SU-DHL-6 (cell line): ENCODE data around the gene PLCL1.

Source experiments
- H2AFZ ChIP-seq: fragments of 200-600 bp; sonication (generic); 2 replicates; pipeline ENCODE4 v1.6.1; 2014; ENCODE audit warnings: low read depth, mild to moderate bottlenecking, moderate library complexity, mixed read lengths, antibody characterized with exemption, low read length; ENCODE audit not compliant: severe bottlenecking
- H3F3A ChIP-seq: fragments of 200-600 bp; shearing (Covaris generic); 2 replicates; pipeline ENCODE4 v1.6.0; 2016; ENCODE audit warnings: antibody characterized with exemption, mild to moderate bottlenecking; ENCODE audit not compliant: insufficient read depth
- H3K27ac ChIP-seq: fragments of 200-600 bp; sonication (generic); 2 replicates; pipeline ENCODE4 v1.5.1; 2016; ENCODE audit warnings: low read depth, mild to moderate bottlenecking, low read length, moderate library complexity, mixed read lengths
- H3K27me3 ChIP-seq: fragments of 200-600 bp; sonication (generic), shearing (Covaris generic); 2 replicates; pipeline ENCODE4 v1.6.0; 2014; ENCODE audit warnings: mild to moderate bottlenecking, low read length
- H3K36me3 ChIP-seq: fragments of 200-600 bp; sonication (generic); 2 replicates; pipeline ENCODE4 v1.6.1; 2014; ENCODE audit warnings: mild to moderate bottlenecking, low read length, mixed read lengths
- H3K4me2 ChIP-seq: fragments of 300-600, 200-600 bp; shearing (Covaris generic), sonication (generic); 2 replicates; pipeline ENCODE4 v1.6.0; 2014; ENCODE audit warnings: low read length, low read depth, mild to moderate bottlenecking; ENCODE audit not compliant: poor library complexity, severe bottlenecking
- H3K4me3 ChIP-seq: fragments of 200-600 bp; sonication (generic); 2 replicates; pipeline ENCODE4 v1.5.1; 2014; ENCODE audit warnings: antibody characterized with exemption, low read length, mild to moderate bottlenecking, mixed read lengths; ENCODE audit not compliant: insufficient read depth, poor library complexity, severe bottlenecking
- H3K79me2 ChIP-seq: fragments of 200-600 bp; sonication (generic); 2 replicates; pipeline ENCODE4 v1.6.1; 2014; ENCODE audit warnings: mild to moderate bottlenecking, low read length, moderate library complexity; ENCODE audit not compliant: insufficient read depth
- H3K9ac ChIP-seq: fragments of 200-600 bp; sonication (generic); 2 replicates; pipeline ENCODE4 v1.7.0; 2014; ENCODE audit warnings: mild to moderate bottlenecking, low read length
- H3K9me2 ChIP-seq: fragments of 200-600 bp; sonication (generic); replicated peaks from 2 replicates; pipeline ENCODE4 v1.6.1; 2014; ENCODE audit warnings: low read length; ENCODE audit not compliant: insufficient read depth
- H3K9me3 ChIP-seq: fragments of 200-600 bp; sonication (generic); 2 replicates; pipeline ENCODE4 v1.6.1; 2014; ENCODE audit warnings: low read length, mixed read lengths; ENCODE audit not compliant: insufficient read depth
- H4K20me1 ChIP-seq: fragments of 200-600 bp; sonication (generic); 2 replicates; pipeline ENCODE4 v1.6.1; 2014; ENCODE audit warnings: low read depth, mild to moderate bottlenecking, antibody characterized with exemption, low read length, moderate library complexity, mixed read lengths
- EZH2phosphoT487 ChIP-seq: fragments of 200-600 bp; sonication (generic), shearing (Covaris generic); conservative IDR thresholded peaks from 2 replicates; pipeline ENCODE4 v1.6.1; 2018; ENCODE audit warnings: mild to moderate bottlenecking, antibody characterized with exemption, low read length, moderate library complexity, mixed read lengths
- TF ChIP-seq, protein P1 (sequence below): fragments of 200-600 bp; sonication (generic); IDR thresholded peaks from one replicate; pipeline ENCODE4 v1.5.1; 2017; ENCODE audit warnings: antibody characterized with exemption, mild to moderate bottlenecking, low read length, moderate library complexity; ENCODE audit not compliant: insufficient read depth, poor library complexity, severe bottlenecking

PLCL1 gene

DNA sequence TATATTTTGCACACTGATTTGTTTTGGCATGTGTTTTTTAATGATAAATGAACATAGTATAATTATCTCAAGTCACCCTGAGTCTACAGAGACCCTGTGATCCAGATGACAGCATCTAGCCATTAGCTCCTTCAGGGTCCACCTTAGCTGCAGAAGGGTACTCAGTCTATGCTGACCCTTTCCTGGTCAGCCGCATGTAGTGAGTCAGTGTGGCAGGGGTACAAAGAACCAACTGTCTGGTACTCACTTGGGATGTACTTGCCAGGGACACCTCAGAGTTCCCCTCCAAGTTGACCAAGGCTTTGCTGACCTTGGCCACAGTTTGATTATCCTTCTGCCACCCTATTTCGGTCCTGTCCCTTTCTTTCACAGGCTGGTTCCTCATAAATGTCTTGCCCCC lies 369.5 kb downstream of the PLCL1 start:
- Histone ChIP-seq H3K36me3 (no peaks in the 10 kb centered on the region), H3K9me2 (no peaks in the 10 kb centered on the region), H3K79me2 (no peaks in the 10 kb centered on the region), H3K27ac (no peak overlapping the region), H3K9ac (no peak overlapping the region), H3K4me2 (no peak overlapping the region), H4K20me1 (no peaks in the 10 kb centered on the region), H3K4me3 (no peak overlapping the region), H3K9me3 (no peaks in the 10 kb centered on the region), H3K27me3 (no peaks in the 10 kb centered on the region), H2AFZ (no peak overlapping the region), H3F3A (no peaks in the 10 kb centered on the region)
- TF ChIP-seq, protein P1, sequence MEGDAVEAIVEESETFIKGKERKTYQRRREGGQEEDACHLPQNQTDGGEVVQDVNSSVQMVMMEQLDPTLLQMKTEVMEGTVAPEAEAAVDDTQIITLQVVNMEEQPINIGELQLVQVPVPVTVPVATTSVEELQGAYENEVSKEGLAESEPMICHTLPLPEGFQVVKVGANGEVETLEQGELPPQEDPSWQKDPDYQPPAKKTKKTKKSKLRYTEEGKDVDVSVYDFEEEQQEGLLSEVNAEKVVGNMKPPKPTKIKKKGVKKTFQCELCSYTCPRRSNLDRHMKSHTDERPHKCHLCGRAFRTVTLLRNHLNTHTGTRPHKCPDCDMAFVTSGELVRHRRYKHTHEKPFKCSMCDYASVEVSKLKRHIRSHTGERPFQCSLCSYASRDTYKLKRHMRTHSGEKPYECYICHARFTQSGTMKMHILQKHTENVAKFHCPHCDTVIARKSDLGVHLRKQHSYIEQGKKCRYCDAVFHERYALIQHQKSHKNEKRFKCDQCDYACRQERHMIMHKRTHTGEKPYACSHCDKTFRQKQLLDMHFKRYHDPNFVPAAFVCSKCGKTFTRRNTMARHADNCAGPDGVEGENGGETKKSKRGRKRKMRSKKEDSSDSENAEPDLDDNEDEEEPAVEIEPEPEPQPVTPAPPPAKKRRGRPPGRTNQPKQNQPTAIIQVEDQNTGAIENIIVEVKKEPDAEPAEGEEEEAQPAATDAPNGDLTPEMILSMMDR = no peak
- no peak for TF ChIP-seq EZH2phosphoT487

GRCh38 chr2:198175271-198175670 lies 370.9 kb downstream of the PLCL1 start:
- Histone ChIP-seq H3K27ac (no peak overlapping the region), H2AFZ (no peak overlapping the region), H3K36me3 (no peaks in the 10 kb centered on the region), H3K79me2 (no peaks in the 10 kb centered on the region), H4K20me1 (no peaks in the 10 kb centered on the region), H3K4me2 (no peak overlapping the region), H3K9me2 (no peaks in the 10 kb centered on the region), H3K9me3 (no peaks in the 10 kb centered on the region), H3F3A (no peaks in the 10 kb centered on the region), H3K27me3 (no peaks in the 10 kb centered on the region), H3K9ac (no peak overlapping the region), H3K4me3 (no peak overlapping the region)
- TF ChIP-seq EZH2phosphoT487 = no peak
- TF ChIP-seq, protein P1 = no peak

GRCh38 chr2:198177040-198177439 lies 372.6 kb downstream of the PLCL1 start:
- TF ChIP-seq, protein P1 = no peak
- TF ChIP-seq EZH2phosphoT487 = no peak
- Histone ChIP-seq H4K20me1 (no peaks in the 10 kb centered on the region), H3K79me2 (no peaks in the 10 kb centered on the region), H2AFZ (no peak overlapping the region), H3K27me3 (no peaks in the 10 kb centered on the region), H3K9ac (no peak overlapping the region), H3K9me3 (no peaks in the 10 kb centered on the region), H3K27ac (no peak overlapping the region), H3K4me2 (no peak overlapping the region), H3K9me2 (no peaks in the 10 kb centered on the region), H3K4me3 (no peak overlapping the region), H3F3A (no peaks in the 10 kb centered on the region), H3K36me3 (no peaks in the 10 kb centered on the region)

GRCh38 chr2:198178766-198179165 lies 374.4 kb downstream of the PLCL1 start:
- H3K27me3 ChIP-seq = no peaks in the 10 kb centered on the region
- no peaks in the 10 kb centered on the region for H3K36me3 ChIP-seq
- H3F3A ChIP-seq = no peaks in the 10 kb centered on the region
- no peaks in the 10 kb centered on the region for H4K20me1 ChIP-seq
- H3K79me2 ChIP-seq = no peaks in the 10 kb centered on the region
- no peak overlapping the region for H3K4me3 ChIP-seq
- no peak overlapping the region for H2AFZ ChIP-seq
- no peak overlapping the region for H3K27ac ChIP-seq
- no peak overlapping the region for H3K4me2 ChIP-seq
- no peak for TF ChIP-seq EZH2phosphoT487
- TF ChIP-seq, protein P1 = no peak
- H3K9me3 ChIP-seq = no peaks in the 10 kb centered on the region
- no peaks in the 10 kb centered on the region for H3K9me2 ChIP-seq
- H3K9ac ChIP-seq = no peak overlapping the region
